Brain microvascular endothelial cell (primary cell): Measurements from ENCODE around the gene CACNA1I.
A peak's percentile ranks its signal among the peaks of the same experiment; 100 is the strongest.

Experiments
- DNase-seq: peaks from one replicate; pipeline ENCODE4 v3.0.0-alpha.2; 2020
- H3K27ac ChIP-seq: fragments of 250-450 bp; sonication (Bioruptor Pico); 2 replicates; pipeline ENCODE4 v1.5.1; 2020; ENCODE audit warnings: mild to moderate bottlenecking, moderate library complexity
- H3K27me3 ChIP-seq: fragments of 250-450 bp; sonication (Bioruptor Pico); replicated peaks from 2 replicates; pipeline ENCODE4 v1.5.1; 2020; ENCODE audit warnings: mild to moderate bottlenecking
- H3K36me3 ChIP-seq: fragments of 250-450 bp; sonication (Bioruptor Pico); replicated peaks from 2 replicates; pipeline ENCODE4 v1.5.1; 2020; ENCODE audit warnings: mild to moderate bottlenecking
- H3K4me3 ChIP-seq: 2 replicates; pipeline ENCODE4 v1.5.1; 2011; ENCODE audit warnings: low read depth, mild to moderate bottlenecking, control low read depth, low read length, moderate library complexity
- CTCF ChIP-seq: IDR thresholded peaks from 2 replicates; pipeline ENCODE4 v1.5.1; 2011; ENCODE audit warnings: low read depth, mild to moderate bottlenecking, moderate library complexity, low read length, control low read depth, inconsistent platforms; ENCODE audit errors: missing control alignments
- in situ Hi-C: cut with HindIII; loops from 2 replicates; pipeline ENCODE4 v1.10.0; 2017; ENCODE audit warnings: low sequenced_read_pairs, low pct_ligation_motif_present

CACNA1I gene

GRCh38 chr22:39525658-39525975, 44.9 kb upstream of the CACNA1I start:
- no peak for TF ChIP-seq CTCF
- peaks cover 53% of the 10 kb centered on the region for H3K36me3 ChIP-seq

GRCh38 chr22:39526736-39527171, 43.8 kb upstream of the CACNA1I start:
- DNase-seq: no peak
- H3K4me3 ChIP-seq: no peak overlapping the region
- peaks cover 42% of the 10 kb centered on the region for H3K36me3 ChIP-seq
- TF ChIP-seq CTCF: no peak
- no peak overlapping the region for H3K27ac ChIP-seq
- no peaks in the 10 kb centered on the region for H3K27me3 ChIP-seq
- in situ Hi-C loops: no loop called here

More at GRCh38 chr22:39525658-39525975, 44.9 kb upstream of the CACNA1I start:
- DNase-seq: no peak
- Histone ChIP-seq H3K27me3 (no peaks in the 10 kb centered on the region), H3K27ac (no peak overlapping the region), H3K4me3 (no peak overlapping the region)
- in situ Hi-C loops: no loop called here

- in situ Hi-C loops: no loop called here
- Histone ChIP-seq H3K27ac (no peak overlapping the region), H3K4me3 (no peak overlapping the region), H3K36me3 (peaks cover 34% of the 10 kb centered on the region), H3K27me3 (no peaks in the 10 kb centered on the region)
- no peak for DNase-seq
- TF ChIP-seq CTCF: no peak
Observed at GRCh38 chr22:39527481-39527961, 43.0 kb upstream of the CACNA1I start.

- peaks cover 28% of the 10 kb centered on the region for H3K36me3 ChIP-seq
- no peak overlapping the region for H3K27ac ChIP-seq
- no peak overlapping the region for H3K4me3 ChIP-seq
- DNase-seq: no peak
- H3K27me3 ChIP-seq: no peaks in the 10 kb centered on the region
- TF ChIP-seq CTCF: no peak
- in situ Hi-C loops: no loop called here
Observed at GRCh38 chr22:39528080-39528661, 42.4 kb upstream of the CACNA1I start.

- Histone ChIP-seq H3K27me3 (no peaks in the 10 kb centered on the region), H3K27ac (no peak overlapping the region), H3K36me3 (peaks cover 24% of the 10 kb centered on the region), H3K4me3 (no peak overlapping the region)
- peak; percentile 100 for TF ChIP-seq CTCF
- DNase-seq: peak; percentile 78
- in situ Hi-C loops: no loop called here
Observed at GRCh38 chr22:39528681-39529486, 41.7 kb upstream of the CACNA1I start.

- in situ Hi-C loops: no loop called here
- DNase-seq: no peak
- H3K4me3 ChIP-seq: no peak overlapping the region
- no peak for TF ChIP-seq CTCF
- H3K27me3 ChIP-seq: no peaks in the 10 kb centered on the region
- no peak overlapping the region for H3K27ac ChIP-seq
- H3K36me3 ChIP-seq: peaks cover 18% of the 10 kb centered on the region
Observed at GRCh38 chr22:39529487-39529851, 41.1 kb upstream of the CACNA1I start.
